Measurements from ENCODE around the gene ATF6. TPM values are rescaled to one million over a fixed set of nuclear protein-coding genes. Genes with fewer than 3 reads are reported as not detected.

The ATF6 gene
- total and polyA plus RNA-seq, 2 donors (not counting 1 experiment from before 2014, with no cell fraction given) = 25.3 to 27.4 TPM

- no peaks in the 10 kb centered on the region for H3K36me3 ChIP-seq (ENCODE audit: control insufficient read depth, insufficient read depth, low read length)
- H3K4me1 ChIP-seq (ENCODE audit: control insufficient read depth, extremely low read depth, insufficient read depth, low read length) = no peaks in the 10 kb centered on the region
- TF ChIP-seq EZH2 (IDR thresholded peaks at IDR 0.05; ENCODE audit: low read length, missing control alignments) = no peak
- TF ChIP-seq, protein P1, sequence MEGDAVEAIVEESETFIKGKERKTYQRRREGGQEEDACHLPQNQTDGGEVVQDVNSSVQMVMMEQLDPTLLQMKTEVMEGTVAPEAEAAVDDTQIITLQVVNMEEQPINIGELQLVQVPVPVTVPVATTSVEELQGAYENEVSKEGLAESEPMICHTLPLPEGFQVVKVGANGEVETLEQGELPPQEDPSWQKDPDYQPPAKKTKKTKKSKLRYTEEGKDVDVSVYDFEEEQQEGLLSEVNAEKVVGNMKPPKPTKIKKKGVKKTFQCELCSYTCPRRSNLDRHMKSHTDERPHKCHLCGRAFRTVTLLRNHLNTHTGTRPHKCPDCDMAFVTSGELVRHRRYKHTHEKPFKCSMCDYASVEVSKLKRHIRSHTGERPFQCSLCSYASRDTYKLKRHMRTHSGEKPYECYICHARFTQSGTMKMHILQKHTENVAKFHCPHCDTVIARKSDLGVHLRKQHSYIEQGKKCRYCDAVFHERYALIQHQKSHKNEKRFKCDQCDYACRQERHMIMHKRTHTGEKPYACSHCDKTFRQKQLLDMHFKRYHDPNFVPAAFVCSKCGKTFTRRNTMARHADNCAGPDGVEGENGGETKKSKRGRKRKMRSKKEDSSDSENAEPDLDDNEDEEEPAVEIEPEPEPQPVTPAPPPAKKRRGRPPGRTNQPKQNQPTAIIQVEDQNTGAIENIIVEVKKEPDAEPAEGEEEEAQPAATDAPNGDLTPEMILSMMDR (conservative IDR thresholded peaks at IDR 0.05 in 1 of 2, IDR thresholded peaks at IDR 0.05 in 1 of 2; ENCODE audit: low read depth in 1 of 2, low read length in 2 of 2) = peak; percentile 62 to 63
- no peaks in the 10 kb centered on the region for H4K20me1 ChIP-seq (ENCODE audit: control insufficient read depth, extremely low read depth, insufficient read depth, low read length)
- peak; percentile 42 to 70 for DNase-seq (ENCODE audit: low read depth in 2 of 2)
- no peak overlapping the region for H2AFZ ChIP-seq (ENCODE audit: low read length)
- no peaks in the 10 kb centered on the region for H3K9me3 ChIP-seq (ENCODE audit: control insufficient read depth, insufficient read depth, low read depth, low read length)
- no peak overlapping the region for H3K4me2 ChIP-seq (ENCODE audit: extremely low read depth, insufficient read depth, low read length)
- H3K27ac ChIP-seq (ENCODE audit: insufficient read depth, low read length) = no peak overlapping the region
- no peaks in the 10 kb centered on the region for H3K79me2 ChIP-seq (ENCODE audit: control insufficient read depth, insufficient read depth, low read length)
- no peaks in the 10 kb centered on the region for H3K27me3 ChIP-seq (ENCODE audit: control insufficient read depth, insufficient read depth, low read length)
- no peak overlapping the region for H3K9ac ChIP-seq (ENCODE audit: insufficient read depth, low read length)
- no peak overlapping the region for H3K4me3 ChIP-seq (replicated peaks in 1 of 4; ENCODE audit: control extremely low read depth in 1 of 4, insufficient read depth in 1 of 4, low read depth in 3 of 4, low read length in 4 of 4)
Measured at GRCh38 chr1:161864577-161864976, 98.5 kb downstream of the ATF6 start.

DNA sequence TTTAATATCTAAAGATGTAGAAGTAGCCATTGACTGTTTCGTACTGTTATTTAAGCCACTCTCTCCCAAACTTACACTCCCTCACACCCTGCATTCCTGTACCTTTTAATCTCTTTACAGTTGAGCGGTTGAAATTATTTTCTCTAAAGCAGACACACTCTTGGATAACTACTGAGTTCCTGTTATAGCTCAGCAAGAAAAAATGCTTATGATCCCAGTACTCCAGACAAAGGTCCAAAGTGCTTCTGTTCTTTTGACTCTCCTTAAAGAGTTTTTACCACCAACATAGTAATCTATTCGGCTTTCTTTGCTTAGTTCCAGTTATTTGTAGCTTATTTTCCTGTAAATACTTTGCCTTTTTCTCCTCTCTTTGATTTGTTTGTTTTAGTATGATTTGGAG lies 100.1 kb downstream of the ATF6 start:
- Histone ChIP-seq H3K79me2 (ENCODE audit: control insufficient read depth, insufficient read depth, low read length) (no peaks in the 10 kb centered on the region), H3K4me2 (ENCODE audit: extremely low read depth, insufficient read depth, low read length) (no peak overlapping the region), H4K20me1 (ENCODE audit: control insufficient read depth, extremely low read depth, insufficient read depth, low read length) (no peaks in the 10 kb centered on the region), H3K9me3 (ENCODE audit: control insufficient read depth, insufficient read depth, low read depth, low read length) (no peaks in the 10 kb centered on the region), H3K4me1 (ENCODE audit: control insufficient read depth, extremely low read depth, insufficient read depth, low read length) (no peaks in the 10 kb centered on the region), H2AFZ (ENCODE audit: low read length) (no peak overlapping the region), H3K36me3 (ENCODE audit: control insufficient read depth, insufficient read depth, low read length) (no peaks in the 10 kb centered on the region), H3K4me3 (replicated peaks in 1 of 4; ENCODE audit: control extremely low read depth in 1 of 4, insufficient read depth in 1 of 4, low read depth in 3 of 4, low read length in 4 of 4) (no peak overlapping the region), H3K9ac (ENCODE audit: insufficient read depth, low read length) (no peak overlapping the region), H3K27ac (ENCODE audit: insufficient read depth, low read length) (no peak overlapping the region), H3K27me3 (ENCODE audit: control insufficient read depth, insufficient read depth, low read length) (no peaks in the 10 kb centered on the region)
- DNase-seq (ENCODE audit: low read depth in 2 of 2) = peak in 1 of 2 donors; percentile 60
- no peak for TF ChIP-seq EZH2 (IDR thresholded peaks at IDR 0.05; ENCODE audit: low read length, missing control alignments)
- TF ChIP-seq, protein P1 (conservative IDR thresholded peaks at IDR 0.05 in 1 of 2, IDR thresholded peaks at IDR 0.05 in 1 of 2; ENCODE audit: low read depth in 1 of 2, low read length in 2 of 2) = no peak

GRCh38 chr1:161868832-161869231 lies 102.7 kb downstream of the ATF6 start:
- no peak overlapping the region for H3K9ac ChIP-seq (ENCODE audit: insufficient read depth, low read length)

More at GRCh38 chr1:161868832-161869231, 102.7 kb downstream of the ATF6 start:
- Histone ChIP-seq H3K4me2 (ENCODE audit: extremely low read depth, insufficient read depth, low read length) (no peak overlapping the region), H3K9me3 (ENCODE audit: control insufficient read depth, insufficient read depth, low read depth, low read length) (no peaks in the 10 kb centered on the region), H3K79me2 (ENCODE audit: control insufficient read depth, insufficient read depth, low read length) (no peaks in the 10 kb centered on the region), H3K27ac (ENCODE audit: insufficient read depth, low read length) (no peak overlapping the region), H4K20me1 (ENCODE audit: control insufficient read depth, extremely low read depth, insufficient read depth, low read length) (no peaks in the 10 kb centered on the region), H3K4me3 (replicated peaks in 1 of 4; ENCODE audit: control extremely low read depth in 1 of 4, insufficient read depth in 1 of 4, low read depth in 3 of 4, low read length in 4 of 4) (no peak overlapping the region), H3K36me3 (ENCODE audit: control insufficient read depth, insufficient read depth, low read length) (no peaks in the 10 kb centered on the region), H3K27me3 (ENCODE audit: control insufficient read depth, insufficient read depth, low read length) (no peaks in the 10 kb centered on the region), H2AFZ (ENCODE audit: low read length) (no peak overlapping the region), H3K4me1 (ENCODE audit: control insufficient read depth, extremely low read depth, insufficient read depth, low read length) (no peaks in the 10 kb centered on the region)
- DNase-seq (ENCODE audit: low read depth in 2 of 2) = no peak
- TF ChIP-seq, protein P1 (conservative IDR thresholded peaks at IDR 0.05 in 1 of 2, IDR thresholded peaks at IDR 0.05 in 1 of 2; ENCODE audit: low read depth in 1 of 2, low read length in 2 of 2) = no peak
- TF ChIP-seq EZH2 (IDR thresholded peaks at IDR 0.05; ENCODE audit: low read length, missing control alignments) = no peak

Measured in fibroblast of lung (primary cell).